IMR-90 (cell line): Measurements from ENCODE around the gene TMUB1. TPM values are rescaled to one million over a fixed set of nuclear protein-coding genes. Genes with fewer than 3 reads are reported as not detected.

Experiments
- ATAC-seq: fragments of 200-7000 bp; cut with Tn5 transposase; 2 replicates; pipeline ENCODE4 v1.9.1; 2020; ENCODE audit warnings: low read depth, mild to moderate bottlenecking, moderate library complexity
- BruUV-seq: library from RNA; stranded (reverse); fragments of 400-500 nt; replicated peaks from 2 replicates; lab custom pipeline; 2021; lab: Mats Ljungman, UMichigan
- CTCF ChIA-PET: fragments of 300-600 bp; formaldehyde crosslinking; extraction: SDS; loops from one replicate; lab custom pipeline; 2021; ENCODE audit warnings: antibody characterized with exemption; lab: Yijun Ruan, JAX
- POLR2A ChIA-PET: fragments of 300-600 bp; sonication (Branson Sonifier 250); formaldehyde crosslinking; loops from one replicate; lab custom pipeline; 2022; ENCODE audit warnings: antibody characterized with exemption; ENCODE audit not compliant: unreplicated experiment; lab: Charles Lee
- DNase-seq: peaks from one replicate; pipeline ENCODE4 v3.0.0; 2013
- H2AFZ ChIP-seq: replicated peaks from 2 replicates; pipeline ENCODE3; 2013; ENCODE audit warnings: low read length, mild to moderate bottlenecking; ENCODE audit not compliant: poor library complexity
- H2AK5ac ChIP-seq: 2 replicates; pipeline ENCODE4 v1.6.1; 2013; ENCODE audit warnings: low read depth, low read length, inconsistent platforms
- H2AK9ac ChIP-seq: replicated peaks from 2 replicates; pipeline ENCODE3; 2013; ENCODE audit warnings: mild to moderate bottlenecking, low read depth, low read length, moderate library complexity; ENCODE audit not compliant: poor library complexity
- H2BK120ac ChIP-seq: 2 replicates; pipeline ENCODE4 v1.6.1; 2013; ENCODE audit warnings: low read depth, low read length, inconsistent platforms
- H2BK15ac ChIP-seq: 3 replicates; pipeline ENCODE4 v1.6.1; 2013; ENCODE audit warnings: low read depth, low read length, inconsistent platforms
- H2BK20ac ChIP-seq: 2 replicates; pipeline ENCODE4 v1.6.1; 2013; ENCODE audit warnings: low read depth, mild to moderate bottlenecking, inconsistent platforms, low read length, moderate library complexity
- H2BK5ac ChIP-seq: 2 replicates; pipeline ENCODE4 v1.6.1; 2013; ENCODE audit warnings: mild to moderate bottlenecking, low read depth, low read length, inconsistent platforms; ENCODE audit not compliant: poor library complexity, severe bottlenecking
- H3K14ac ChIP-seq: replicated peaks from 2 replicates; pipeline ENCODE4 v1.6.1; 2013; ENCODE audit warnings: low read depth, low read length, inconsistent platforms
- H3K18ac ChIP-seq: 2 replicates; pipeline ENCODE4 v1.6.1; 2013; ENCODE audit warnings: low read depth, low read length, control low read depth
- H3K23ac ChIP-seq: 2 replicates; pipeline ENCODE4 v1.6.1; 2013; ENCODE audit warnings: low read depth, low read length, inconsistent platforms
- H3K27ac ChIP-seq: 2 replicates; pipeline ENCODE4 v1.5.1; 2013; ENCODE audit warnings: mild to moderate bottlenecking, control low read depth, low read length; ENCODE audit not compliant: insufficient read depth
- H3K27me3 ChIP-seq: 2 replicates; pipeline ENCODE4 v1.6.1; 2013; ENCODE audit warnings: low read length; ENCODE audit not compliant: control insufficient read depth, insufficient read depth
- H3K36me3 ChIP-seq: 2 replicates; pipeline ENCODE4 v1.6.1; 2013; ENCODE audit warnings: low read length, mixed read lengths; ENCODE audit not compliant: control insufficient read depth, insufficient read depth
- H3K4ac ChIP-seq: 2 replicates; pipeline ENCODE4 v1.6.1; 2013; ENCODE audit warnings: low read depth, low read length, inconsistent platforms
- H3K4me1 ChIP-seq: 2 replicates; pipeline ENCODE4 v1.6.1; 2013; ENCODE audit warnings: low read length, mixed read lengths; ENCODE audit not compliant: control insufficient read depth, insufficient read depth
- H3K4me2 ChIP-seq: 2 replicates; pipeline ENCODE4 v1.6.1; 2013; ENCODE audit warnings: low read depth, mild to moderate bottlenecking, control low read depth, low read length, moderate library complexity
- H3K4me3 ChIP-seq: 2 replicates; pipeline ENCODE4 v1.5.1; 2013; ENCODE audit warnings: low read depth, mild to moderate bottlenecking, control low read depth, low read length, moderate library complexity; ENCODE audit not compliant: insufficient read depth
- H3K56ac ChIP-seq: 2 replicates; pipeline ENCODE4 v1.6.1; 2013; ENCODE audit warnings: low read length, inconsistent platforms; ENCODE audit not compliant: insufficient read depth; ENCODE audit errors: extremely low read depth
- H3K79me1 ChIP-seq, 2 experiments: 2 replicates each; pipeline ENCODE4 v1.6.1; 2013; ENCODE audit warnings: low read length in 2 of 2, inconsistent platforms in 1 of 2, low read depth in 1 of 2
- H3K9ac ChIP-seq: 2 replicates; pipeline ENCODE4 v1.6.1; 2013; ENCODE audit warnings: low read depth, low read length, control low read depth
- H3K9me1 ChIP-seq: 2 replicates; pipeline ENCODE4 v1.6.1; 2013; ENCODE audit warnings: low read length, inconsistent platforms; ENCODE audit not compliant: insufficient read depth
- H3K9me3 ChIP-seq: 2 replicates; pipeline ENCODE4 v1.6.1; 2013; ENCODE audit warnings: low read length; ENCODE audit not compliant: control insufficient read depth, insufficient read depth
- H4K20me1 ChIP-seq: 2 replicates; pipeline ENCODE4 v1.6.1; 2013; ENCODE audit warnings: low read length, inconsistent platforms; ENCODE audit not compliant: insufficient read depth
- H4K5ac ChIP-seq: 2 replicates; pipeline ENCODE4 v1.6.1; 2013; ENCODE audit warnings: mild to moderate bottlenecking, low read depth, low read length, control low read depth
- H4K8ac ChIP-seq, 2 experiments: 2 replicates each; pipeline ENCODE4 v1.6.1; 2013; ENCODE audit warnings: low read depth in 2 of 2, low read length in 2 of 2, control low read depth in 1 of 2, inconsistent platforms in 1 of 2
- H4K91ac ChIP-seq: 2 replicates; pipeline ENCODE4 v1.6.1; 2013; ENCODE audit warnings: low read depth, low read length, inconsistent platforms; ENCODE audit not compliant: insufficient read depth
- CHD1 ChIP-seq: IDR thresholded peaks from 2 replicates; pipeline ENCODE4 v1.6.1; 2012; ENCODE audit warnings: low read depth, low read length, improper control_type of control experiment
- CTCF ChIP-seq: conservative IDR thresholded peaks from 2 replicates; pipeline ENCODE4 v1.5.1; 2012; ENCODE audit warnings: mild to moderate bottlenecking, low read depth, low read length, improper control_type of control experiment
- FOS ChIP-seq: fragments of 150-350 bp; IDR thresholded peaks from 2 replicates; pipeline ENCODE4 v1.6.1; 2016; ENCODE audit warnings: low read depth, low read length
- MAFK ChIP-seq: IDR thresholded peaks from 2 replicates; pipeline ENCODE4 v1.6.1; 2012; ENCODE audit warnings: low read depth, low read length, improper control_type of control experiment
- MAZ ChIP-seq: IDR thresholded peaks from 2 replicates; pipeline ENCODE4 v1.6.1; 2012; ENCODE audit warnings: low read depth, mild to moderate bottlenecking, low read length, improper control_type of control experiment, moderate library complexity, borderline replicate concordance
- MXI1 ChIP-seq: IDR thresholded peaks from 2 replicates; pipeline ENCODE4 v1.6.1; 2012; ENCODE audit warnings: low read depth, mild to moderate bottlenecking, low read length, moderate library complexity, borderline replicate concordance
- NFE2L2 ChIP-seq: fragments of 150-350 bp; IDR thresholded peaks from 2 replicates; pipeline ENCODE4 v1.6.1; 2016; ENCODE audit warnings: low read depth, mild to moderate bottlenecking, low read length
- POLR2A ChIP-seq: IDR thresholded peaks from 2 replicates; pipeline ENCODE4 v1.6.1; 2012; ENCODE audit warnings: mild to moderate bottlenecking, low read depth, low read length
- RCOR1 ChIP-seq: IDR thresholded peaks from 2 replicates; pipeline ENCODE4 v1.6.1; 2012; ENCODE audit warnings: mild to moderate bottlenecking, low read length, improper control_type of control experiment; ENCODE audit not compliant: insufficient replicate concordance
- RFX5 ChIP-seq: IDR thresholded peaks from 2 replicates; pipeline ENCODE4 v1.8.0; 2012; ENCODE audit warnings: low read depth, mild to moderate bottlenecking, low read length, moderate library complexity
- USF2 ChIP-seq: fragments of 150-350 bp; IDR thresholded peaks from 2 replicates; pipeline ENCODE4 v1.6.1; 2017; ENCODE audit warnings: mild to moderate bottlenecking, antibody characterized with exemption, low read length, low read depth
- WGBS, 2 experiments: methylation state at CpG; one replicate each; pipeline versions ENCODE4 v1.1.5 to v1.1.7; 2013; ENCODE audit warnings: missing lambda C conversion rate in 2 of 2; ENCODE audit not compliant: insufficient read length in 1 of 2; ENCODE audit errors: extremely low coverage in 2 of 2; 5-methylcytosine and 5-hydroxymethylcytosine counted together
- dilution Hi-C: fragments of 300-500 bp; cut with HindIII; formaldehyde crosslinking; loops from one replicate; pipeline ENCODE4 v1.14.3; 2018; ENCODE audit warnings: low sequenced_read_pairs; ENCODE audit not compliant: unreplicated experiment
- in situ Hi-C: fragments of 300-500 bp; cut with MboI; formaldehyde crosslinking; loops from 3 replicates; pipeline ENCODE4 v1.14.3; 2019; ENCODE audit warnings: low sequenced_read_pairs, inconsistent platforms, mixed read lengths
- intact Hi-C: fragments of 100-400 bp; cut with micrococcal nuclease; formaldehyde crosslinking; loops from 2 replicates; pipeline ENCODE4 v1.10.0; 2022
- polyA plus RNA-seq, 3 experiments: library from polyadenylated mRNA; depleted of rRNA; stranded (reverse); fragments of >200 nt; gene quantifications; 2 replicates each; pipeline ENCODE4 v1.2.3, GENCODE V29; 2012; ENCODE audit warnings: low replicate concordance in 1 of 3
- total RNA-seq: library from RNA; depleted of rRNA; stranded (reverse); fragments of >200 nt; gene quantifications from 2 replicates; pipeline ENCODE4 v1.2.3, GENCODE V29; 2012

Gene TMUB1
- total and polyA plus RNA-seq, 2 of the 4 experiments (the other 2 are of a cell fraction): 6.8 to 29.8 TPM

- ATAC-seq: no peak
- in situ Hi-C loops: loop anchor here (10.0 to 25.0 kb wide), 2 partner anchors 183 to 335 kb away; no protein-coding TSS in a partner anchor
- H3K4me1 ChIP-seq: no peaks in the 10 kb centered on the region
- H2AFZ ChIP-seq: no peak overlapping the region
- CTCF ChIA-PET: no interaction called here
- H2AK9ac ChIP-seq: no peak overlapping the region
- H3K9me1 ChIP-seq: no peaks in the 10 kb centered on the region
- 85% methylated on average over 7 of the region's 24 CpGs; no CpG with 5 or more reads in 1 of the 2 experiments for WGBS, 2 experiments
- H2BK120ac ChIP-seq: no peak overlapping the region
- H3K23ac ChIP-seq: no peak overlapping the region
- H3K27me3 ChIP-seq: no peaks in the 10 kb centered on the region
- no peak overlapping the region for H2BK20ac ChIP-seq
- H2AK5ac ChIP-seq: no peak overlapping the region
- peaks cover 73% of the 10 kb centered on the region for H3K36me3 ChIP-seq
- no peak overlapping the region for H4K8ac ChIP-seq
- intact Hi-C loops: loop anchor here (5.0 kb wide), 1 partner anchor 180 kb away; no protein-coding TSS in a partner anchor
- no peak for DNase-seq
- H3K4me3 ChIP-seq: no peak overlapping the region
- no peak for TF ChIP-seq CHD1
- TF ChIP-seq MAZ: no peak
- no peak for TF ChIP-seq RCOR1
- TF ChIP-seq FOS: no peak
- no peak for TF ChIP-seq USF2
- no peak for TF ChIP-seq NFE2L2
- no peak for TF ChIP-seq POLR2A
- TF ChIP-seq MXI1: no peak
- TF ChIP-seq MAFK: no peak
- no peak for TF ChIP-seq RFX5
- no peak for TF ChIP-seq CTCF
- H2BK5ac ChIP-seq: no peak overlapping the region
- H3K56ac ChIP-seq: no peak overlapping the region
- no peak overlapping the region for H4K5ac ChIP-seq
- no peak overlapping the region for H3K18ac ChIP-seq
- no peak overlapping the region for H3K14ac ChIP-seq
- no peak overlapping the region for H3K9ac ChIP-seq
- no TSS peak for BruUV-seq
- no peak overlapping the region for H3K4me2 ChIP-seq
- H3K79me1 ChIP-seq: peaks cover 14 to 39% of the 10 kb centered on the region in 2 experiments
- peaks cover 36% of the 10 kb centered on the region for H4K20me1 ChIP-seq
- no peak overlapping the region for H4K91ac ChIP-seq
- no peak overlapping the region for H3K4ac ChIP-seq
- H3K27ac ChIP-seq: no peak overlapping the region
- POLR2A ChIA-PET: no interaction called here
- dilution Hi-C loops: no loop called here
- no peak overlapping the region for H2BK15ac ChIP-seq
- H3K9me3 ChIP-seq: no peaks in the 10 kb centered on the region
Observed at GRCh38 chr7:151122276-151122675, 39.0 kb upstream of the TMUB1 start.
